HepG2 (cell line): ENCODE results near the gene NAT14. TPM values are rescaled to one million over a fixed set of nuclear protein-coding genes. Genes with fewer than 3 reads are reported as not detected.

Experiments
- ATAC-seq: fragments of 200-7000 bp; cut with Tn5 transposase; 3 replicates; pipeline ENCODE4 v1.9.1; 2020; ENCODE audit warnings: mild to moderate bottlenecking, moderate library complexity
- BruUV-seq: library from RNA; stranded (reverse); fragments of 400-500 nt; replicated peaks from 2 replicates; lab custom pipeline; 2021; lab: Mats Ljungman, UMichigan
- CTCF ChIA-PET: fragments of 300-600 bp; formaldehyde crosslinking; extraction: SDS; loops from one replicate; lab custom pipeline; 2021; ENCODE audit warnings: low total read pairs, inconsistent platforms, low intra/inter-chr PET ratio; lab: Yijun Ruan, JAX
- POLR2A ChIA-PET: fragments of 350-600 bp; sonication (Branson Sonifier 250); formaldehyde crosslinking; loops from one replicate; lab custom pipeline; 2020; ENCODE audit warnings: antibody characterized with exemption, inconsistent platforms; lab: Yijun Ruan, JAX
- DNase-seq: peaks from one replicate; pipeline ENCODE4 v3.0.0-alpha.2; 2015; ENCODE audit warnings: low spot score
- FAIRE-seq: peaks from 3 replicates; lab custom pipeline; 2011; peaks lifted over from hg19 to GRCh38; lab: Jason Lieb, UNC
- H2AFZ ChIP-seq: one replicate; pipeline ENCODE4 v1.6.1; 2011; ENCODE audit warnings: low read length, inconsistent platforms
- H3K27ac ChIP-seq: fragments of 300-600 bp; 3 replicates; pipeline ENCODE4 v1.8.0; 2011; ENCODE audit warnings: mixed run types, mild to moderate bottlenecking, mixed read lengths, low read length, inconsistent platforms; ENCODE audit not compliant: insufficient read depth; ENCODE audit errors: extremely low read length
- H3K27me3 ChIP-seq, 2 experiments: fragments of 200-600 bp in 1 of 2; 2 replicates in 1 of 2; 3 replicates in 1 of 2; pipeline versions ENCODE4 v1.6.0 to v1.8.0; 2011; ENCODE audit warnings: low read length in 2 of 2, mild to moderate bottlenecking in 2 of 2, moderate library complexity in 2 of 2, inconsistent platforms in 1 of 2; ENCODE audit not compliant: insufficient read depth in 2 of 2, control insufficient read depth in 1 of 2
- H3K36me3 ChIP-seq, 2 experiments: fragments of 200-600 bp in 1 of 2; replicated peaks in 1 of 2; 2 replicates in 1 of 2; 3 replicates in 1 of 2; pipeline versions ENCODE4 v1.5.1 to v1.8.0; 2011; ENCODE audit warnings: low read length in 2 of 2, inconsistent platforms in 1 of 2; ENCODE audit not compliant: insufficient read depth in 2 of 2, control insufficient read depth in 1 of 2
- H3K4me1 ChIP-seq: 2 replicates; pipeline ENCODE4 v1.5.1; 2012; ENCODE audit warnings: low read length, inconsistent platforms; ENCODE audit not compliant: insufficient read depth
- H3K4me2 ChIP-seq: 2 replicates; pipeline ENCODE4 v1.6.0; 2011; ENCODE audit warnings: low read depth, low read length, inconsistent platforms
- H3K4me3 ChIP-seq, 3 experiments: fragments of 200-600 bp in 1 of 3; sonication (generic), shearing (Covaris generic) in 1 of 3; replicated peaks in 1 of 3; 2 replicates each; pipeline ENCODE4 v1.5.1; 2011 to 2016; ENCODE audit warnings: low read length in 3 of 3, inconsistent platforms in 2 of 3, low read depth in 2 of 3, mild to moderate bottlenecking in 2 of 3, control low read depth in 1 of 3, mixed read lengths in 1 of 3; ENCODE audit not compliant: insufficient read depth in 1 of 3
- H3K79me2 ChIP-seq: one replicate; pipeline ENCODE4 v1.6.1; 2011; ENCODE audit warnings: low read length, inconsistent platforms; ENCODE audit not compliant: insufficient read depth
- H3K9ac ChIP-seq: 2 replicates; pipeline ENCODE4 v1.6.0; 2011; ENCODE audit warnings: mild to moderate bottlenecking, low read depth, low read length, inconsistent platforms; ENCODE audit not compliant: insufficient read depth
- H3K9me3 ChIP-seq: 2 replicates; pipeline ENCODE4 v1.5.1; 2012; ENCODE audit warnings: mild to moderate bottlenecking, low read length
- H4K20me1 ChIP-seq: 2 replicates; pipeline ENCODE4 v1.6.0; 2011; ENCODE audit warnings: inconsistent platforms, mild to moderate bottlenecking, low read length, moderate library complexity; ENCODE audit not compliant: insufficient read depth
- DDIT3 ChIP-seq: sonication (generic); formaldehyde crosslinking; IDR thresholded peaks from 2 replicates; pipeline ENCODE4 v1.4.0; 2020; ENCODE audit warnings: mild to moderate bottlenecking, missing genetic modification reagents
- NONO ChIP-seq, 2 experiments: fragments of 450-650 bp in 1 of 2; sonication (generic) in 1 of 2; formaldehyde crosslinking in 1 of 2; IDR thresholded peaks in 1 of 2; conservative IDR thresholded peaks in 1 of 2; 2 replicates each; pipeline versions ENCODE4 v1.6.1 to v1.8.0; 2017 to 2022; ENCODE audit warnings: mild to moderate bottlenecking in 1 of 2, missing genetic modification reagents in 1 of 2, moderate library complexity in 1 of 2
- NR2F1 ChIP-seq, 2 experiments: fragments of 450-650 bp in 1 of 2; formaldehyde crosslinking in 1 of 2; IDR thresholded peaks; 2 replicates each; pipeline versions ENCODE4 v1.5.0 to v1.6.1; 2016 to 2020; ENCODE audit warnings: mild to moderate bottlenecking in 1 of 2, missing compliant biosample characterization in 1 of 2, missing genetic modification reagents in 1 of 2, moderate library complexity in 1 of 2
- NR2F6 ChIP-seq, 2 experiments: IDR thresholded peaks; 2 replicates each; pipeline ENCODE4 v1.6.1; 2016; ENCODE audit warnings: antibody characterized with exemption in 1 of 2, mild to moderate bottlenecking in 1 of 2
- PREB ChIP-seq: sonication (generic); formaldehyde crosslinking; IDR thresholded peaks from 2 replicates; pipeline ENCODE4 v1.4.0; 2020; ENCODE audit warnings: missing genetic modification reagents
- TRAFD1 ChIP-seq: sonication (generic); formaldehyde crosslinking; IDR thresholded peaks from 2 replicates; pipeline ENCODE4 v1.5.1; 2020; ENCODE audit warnings: missing genetic modification reagents, mild to moderate bottlenecking, borderline replicate concordance
- ZBED4 ChIP-seq: sonication (generic); formaldehyde crosslinking; IDR thresholded peaks from 2 replicates; pipeline ENCODE4 v1.4.0; 2020; ENCODE audit warnings: missing genetic modification reagents, borderline replicate concordance
- ZBTB20 ChIP-seq: sonication (generic); formaldehyde crosslinking; IDR thresholded peaks from 2 replicates; pipeline ENCODE4 v1.8.1; 2023; ENCODE audit warnings: missing genetic modification reagents, low read depth, mild to moderate bottlenecking, borderline replicate concordance
- ZFP82 ChIP-seq: sonication (generic); formaldehyde crosslinking; IDR thresholded peaks from 2 replicates; pipeline ENCODE4 v1.5.1; 2020; ENCODE audit warnings: mild to moderate bottlenecking, missing genetic modification reagents, borderline replicate concordance
- ZNF746 ChIP-seq: sonication (generic); formaldehyde crosslinking; IDR thresholded peaks from 2 replicates; pipeline ENCODE4 v1.8.0; 2022; ENCODE audit warnings: mild to moderate bottlenecking, missing genetic modification reagents
- ZUFSP ChIP-seq: sonication (generic); formaldehyde crosslinking; IDR thresholded peaks from 2 replicates; pipeline ENCODE4 v1.9.0; 2021; ENCODE audit warnings: missing genetic modification reagents, mild to moderate bottlenecking, borderline replicate concordance
- WGBS: methylation state at CpG from one replicate; pipeline ENCODE4 v1.1.6; 2017; ENCODE audit warnings: low lambda C conversion rate; 5-methylcytosine and 5-hydroxymethylcytosine counted together
- in situ Hi-C: cut with HindIII; loops from 2 replicates; pipeline ENCODE4 v1.10.0; 2017; ENCODE audit warnings: low pct_unique_long_range_greater_than_20kb; ENCODE audit not compliant: extremely low pct_ligation_motif_present
- intact Hi-C: fragments of 100-400 bp; cut with micrococcal nuclease; formaldehyde crosslinking; loops from one replicate; pipeline ENCODE4 v1.10.0; 2022; ENCODE audit not compliant: unreplicated experiment
- polyA plus RNA-seq, 8 experiments: library from polyadenylated mRNA; depleted of rRNA in 3 of 8; stranded (reverse) in 7 of 8; unstranded in 1 of 8; fragments of >200 nt; fragmentation: Illumina TruSeq in 4 of 8; extraction: Trizol in 4 of 8; gene quantifications; 2 replicates each; pipeline versions ENCODE4 v1.2.1 to v1.2.3, GENCODE V29; 2011 to 2016; ENCODE audit warnings: low read depth in 4 of 8, missing spikeins in 1 of 8, mixed read lengths in 1 of 8; ENCODE audit not compliant: insufficient read depth in 1 of 8
- total RNA-seq, 5 experiments: library from RNA; depleted of rRNA; stranded (reverse); fragments of >200 nt; fragmentation: Illumina TruSeq; extraction: Trizol; gene quantifications; 2 replicates each; pipeline ENCODE4 v1.2.3, GENCODE V29; 2016; ENCODE audit warnings: low read depth in 1 of 5

The NAT14 gene
- total and polyA plus RNA-seq, 2 of the 13 experiments (the other 11 are each of a cell fraction or from before 2014, with no cell fraction given) = 20.7 to 22.3 TPM

GRCh38 chr19:55440411-55441105 lies 44.4 kb upstream of the NAT14 start (continued):
- TF ChIP-seq PREB (CRISPR knock-in tag) (no peak), NR2F1 (CRISPR knock-in tag; IDR thresholded peaks at IDR 0.05) (no peak)

- Histone ChIP-seq H3K27ac (no peak overlapping the region), H3K36me3 (no peaks in the 10 kb centered on the region), H4K20me1 (peaks cover 4% of the 10 kb centered on the region; the same call in 1 of the 2 replicates), H3K27me3 (peaks cover 6 to 44% of the 10 kb centered on the region in 2 experiments; a peak in 4 of 5 replicates), H3K4me1 (no peaks in the 10 kb centered on the region), H3K4me2 (no peak overlapping the region), H3K4me3 (no peak overlapping the region), H3K9ac (no peak overlapping the region), H2AFZ (no peak overlapping the region), H3K9me3 (no peaks in the 10 kb centered on the region), H3K79me2 (no peaks in the 10 kb centered on the region)
- DNase-seq = no peak
- intact Hi-C loops = no loop called here
- no peak for ATAC-seq
- ChIA-PET POLR2A (no interaction called here), CTCF (no interaction called here)
- in situ Hi-C loops = no loop called here
- no TSS peak for BruUV-seq
- FAIRE-seq = no peak
- WGBS = 17% methylated on average over 21 of the region's 21 CpGs
- TF ChIP-seq ZUFSP (CRISPR knock-in tag) = no peak
- TF ChIP-seq ZFP82 (CRISPR knock-in tag) = no peak
- no peak for TF ChIP-seq ZBED4 (CRISPR knock-in tag)
- TF ChIP-seq TRAFD1 = no peak
- TF ChIP-seq DDIT3 (CRISPR knock-in tag) = no peak
- no peak for TF ChIP-seq NONO (IDR thresholded peaks at IDR 0.05)
- TF ChIP-seq NONO (CRISPR knock-in tag; conservative IDR thresholded peaks at IDR 0.05) = no peak
- TF ChIP-seq ZBTB20 = no peak
- no peak for TF ChIP-seq NR2F6 (IDR thresholded peaks at IDR 0.05)
- no peak for TF ChIP-seq NR2F6 (CRISPR knock-in tag; IDR thresholded peaks at IDR 0.05)
- no peak for TF ChIP-seq ZNF746 (CRISPR knock-in tag)
Measured at GRCh38 chr19:55441319-55441691, 43.7 kb upstream of the NAT14 start.
